Loucy (cell line): Measurements from ENCODE around the gene EPB41L2.

Source experiments
- CTCF ChIP-seq: fragments of 200-600 bp; sonication (generic); conservative IDR thresholded peaks from 2 replicates; pipeline ENCODE4 v1.5.1; 2014; ENCODE audit warnings: mild to moderate bottlenecking, antibody characterized with exemption, low read length
- EZH2phosphoT487 ChIP-seq: fragments of 200-600 bp; IDR thresholded peaks from 2 replicates; pipeline ENCODE4 v1.6.1; 2018; ENCODE audit warnings: antibody characterized with exemption, mild to moderate bottlenecking, moderate library complexity, borderline replicate concordance

- TF ChIP-seq CTCF (no peak), EZH2phosphoT487 (no peak)
These were observed 155.4 kb downstream of the EPB41L2 start for GRCh38 chr6:130907687-130908086.
